AG09319 (cell line): ENCODE data around the gene CACNB2.
"Not testable (repeated sequence)": the region's sequence is repeated elsewhere in the genome, so short reads cannot be mapped to it uniquely, and the experiment has no call there.

Experiments used
- DNase-seq: peaks from one replicate; pipeline ENCODE4 v3.0.0-alpha.2; 2010; ENCODE audit warnings: low read depth; ENCODE audit errors: extremely low read depth
- TF ChIP-seq, protein P1 (sequence below): IDR thresholded peaks from 2 replicates; pipeline ENCODE4 v1.5.1; 2011; ENCODE audit warnings: low read depth, mild to moderate bottlenecking, inconsistent platforms, low read length, moderate library complexity

CACNB2 gene

DNA sequence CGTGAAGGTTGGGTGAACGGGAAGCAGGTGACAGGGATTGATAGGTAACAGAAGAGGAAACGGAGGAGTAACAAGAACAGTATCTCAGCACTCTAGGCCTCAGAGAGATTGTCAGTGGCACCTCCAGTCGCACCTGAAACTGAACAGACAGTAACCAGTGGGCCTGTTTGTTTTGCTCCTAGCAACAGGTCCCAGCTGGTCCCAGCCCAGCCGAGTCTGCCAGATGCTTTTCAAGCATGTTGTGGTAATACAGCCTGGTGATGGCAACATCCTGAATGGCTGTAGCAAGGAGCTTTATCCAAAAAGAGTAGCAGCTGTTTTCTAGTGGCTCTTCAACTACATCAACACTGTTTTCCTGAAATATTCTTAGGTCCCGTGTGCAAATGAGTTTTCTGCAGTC lies 4.7 kb downstream of the CACNB2 start:
- TF ChIP-seq, protein P1, sequence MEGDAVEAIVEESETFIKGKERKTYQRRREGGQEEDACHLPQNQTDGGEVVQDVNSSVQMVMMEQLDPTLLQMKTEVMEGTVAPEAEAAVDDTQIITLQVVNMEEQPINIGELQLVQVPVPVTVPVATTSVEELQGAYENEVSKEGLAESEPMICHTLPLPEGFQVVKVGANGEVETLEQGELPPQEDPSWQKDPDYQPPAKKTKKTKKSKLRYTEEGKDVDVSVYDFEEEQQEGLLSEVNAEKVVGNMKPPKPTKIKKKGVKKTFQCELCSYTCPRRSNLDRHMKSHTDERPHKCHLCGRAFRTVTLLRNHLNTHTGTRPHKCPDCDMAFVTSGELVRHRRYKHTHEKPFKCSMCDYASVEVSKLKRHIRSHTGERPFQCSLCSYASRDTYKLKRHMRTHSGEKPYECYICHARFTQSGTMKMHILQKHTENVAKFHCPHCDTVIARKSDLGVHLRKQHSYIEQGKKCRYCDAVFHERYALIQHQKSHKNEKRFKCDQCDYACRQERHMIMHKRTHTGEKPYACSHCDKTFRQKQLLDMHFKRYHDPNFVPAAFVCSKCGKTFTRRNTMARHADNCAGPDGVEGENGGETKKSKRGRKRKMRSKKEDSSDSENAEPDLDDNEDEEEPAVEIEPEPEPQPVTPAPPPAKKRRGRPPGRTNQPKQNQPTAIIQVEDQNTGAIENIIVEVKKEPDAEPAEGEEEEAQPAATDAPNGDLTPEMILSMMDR = no peak
- DNase-seq = peak; percentile 18

DNA sequence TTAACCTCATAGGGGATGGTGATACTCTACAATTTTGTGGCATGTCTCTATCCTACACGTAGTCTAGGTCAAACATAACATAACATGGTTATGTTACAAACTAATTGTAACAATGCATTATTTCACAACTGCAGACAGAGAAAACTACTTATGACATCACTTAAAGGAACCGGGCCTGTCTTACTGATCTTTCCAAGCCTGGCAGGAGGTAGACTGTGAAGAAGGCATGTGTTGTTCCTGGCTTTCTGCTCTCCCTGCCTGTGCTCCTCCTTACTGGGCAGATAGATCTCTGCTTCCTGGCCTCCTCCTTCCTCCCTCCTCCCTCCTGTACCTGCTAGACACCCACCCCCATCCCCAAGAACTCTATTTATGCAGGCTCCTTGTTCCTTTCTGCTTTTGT lies 5.4 kb downstream of the CACNB2 start:
- TF ChIP-seq, protein P1 = no peak
- no peak for DNase-seq

DNA sequence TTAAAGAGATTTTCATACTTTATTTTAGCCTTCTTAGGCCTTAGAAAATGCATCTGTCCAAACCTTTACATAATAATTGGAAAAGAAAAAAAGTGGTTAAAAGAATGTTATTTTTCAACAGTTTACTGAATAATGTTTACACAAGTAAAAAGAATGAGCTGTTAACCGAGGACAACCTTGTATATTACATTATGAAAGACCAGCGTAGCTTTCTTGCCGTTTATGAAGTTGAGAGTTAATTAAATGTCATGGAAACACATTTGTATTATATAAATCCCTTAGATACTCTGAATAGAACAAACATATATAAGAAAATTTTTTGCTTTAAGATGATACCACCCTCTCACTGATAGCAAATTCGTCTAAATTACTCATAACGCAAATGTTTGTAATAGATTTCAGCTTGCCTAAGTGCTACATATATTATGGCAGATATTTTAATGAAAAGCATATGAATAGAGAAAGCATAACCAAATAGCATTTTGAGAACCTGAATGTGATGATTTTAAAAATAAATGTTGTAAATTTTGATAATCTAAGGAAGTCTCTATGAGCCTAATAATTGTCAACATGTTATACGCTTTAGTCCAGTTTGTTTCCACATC lies 9.1 kb downstream of the CACNB2 start:
- TF ChIP-seq, protein P1 = no peak
- no peak for DNase-seq

DNA sequence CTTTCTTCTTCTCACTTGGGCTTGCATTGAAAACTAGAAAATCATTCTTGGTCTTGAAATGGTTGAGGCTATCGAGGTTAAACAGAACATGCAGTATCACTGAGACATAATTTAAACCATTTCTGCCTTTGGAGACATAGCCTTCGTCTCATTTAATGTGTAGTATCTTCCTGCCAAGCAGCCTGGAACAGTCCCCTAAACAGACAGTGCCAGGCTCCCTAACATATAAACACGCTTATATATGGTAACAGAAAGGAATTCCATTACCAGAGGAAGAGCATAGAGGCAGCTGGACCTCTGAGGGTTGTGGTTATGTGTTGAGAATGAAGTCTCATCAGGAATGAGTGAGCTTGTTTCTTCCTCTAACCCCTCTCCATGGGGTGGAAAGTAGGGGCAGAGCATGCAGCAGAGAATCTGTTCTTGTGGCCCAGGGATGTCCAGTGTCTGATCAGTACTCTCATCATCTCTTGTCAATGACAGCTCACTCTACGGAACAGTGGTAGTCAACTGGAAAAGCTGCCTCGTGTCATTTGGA lies 11.2 kb downstream of the CACNB2 start:
- DNase-seq = no peak
- TF ChIP-seq, protein P1 = no peak

DNA sequence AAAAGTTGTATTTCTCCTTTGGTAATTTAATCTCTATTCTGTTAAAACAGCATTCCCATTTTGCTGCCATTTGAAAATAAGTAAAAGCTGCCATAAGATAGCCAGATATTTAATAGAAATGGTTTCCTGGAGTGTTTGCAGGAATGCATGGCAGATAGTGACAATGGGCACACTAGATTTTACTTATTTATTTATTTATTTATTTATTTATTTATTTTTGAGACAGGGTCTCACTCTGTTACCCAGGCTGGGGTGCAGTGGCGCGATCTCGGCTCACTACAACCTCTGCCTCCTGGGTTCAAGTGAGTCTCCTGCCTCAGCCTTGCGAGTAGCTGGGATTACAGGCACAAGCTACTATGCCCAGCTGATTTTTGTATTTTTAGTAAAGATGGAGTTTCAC lies 13.2 kb downstream of the CACNB2 start:
- DNase-seq = not testable (repeated sequence)

DNA sequence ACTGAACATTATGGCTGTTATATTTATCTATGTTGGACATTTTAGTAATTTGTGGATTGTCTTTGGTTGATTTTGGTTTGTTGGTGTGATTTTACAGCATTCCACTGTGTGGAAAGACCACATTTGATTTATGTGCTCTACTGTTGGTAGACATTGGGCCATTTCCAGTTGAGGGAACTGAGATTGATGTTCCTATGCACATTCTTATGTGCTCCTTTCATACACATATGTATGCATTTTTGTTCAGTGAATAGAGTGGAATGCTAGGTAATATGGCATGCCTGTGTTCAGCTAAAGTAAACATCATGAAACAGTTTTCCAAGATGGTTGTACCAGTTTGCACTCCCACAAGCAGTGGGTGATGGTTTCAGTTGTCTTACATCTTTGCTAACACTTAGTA lies 15.1 kb downstream of the CACNB2 start:
- TF ChIP-seq, protein P1 = no peak
- DNase-seq = no peak

DNA sequence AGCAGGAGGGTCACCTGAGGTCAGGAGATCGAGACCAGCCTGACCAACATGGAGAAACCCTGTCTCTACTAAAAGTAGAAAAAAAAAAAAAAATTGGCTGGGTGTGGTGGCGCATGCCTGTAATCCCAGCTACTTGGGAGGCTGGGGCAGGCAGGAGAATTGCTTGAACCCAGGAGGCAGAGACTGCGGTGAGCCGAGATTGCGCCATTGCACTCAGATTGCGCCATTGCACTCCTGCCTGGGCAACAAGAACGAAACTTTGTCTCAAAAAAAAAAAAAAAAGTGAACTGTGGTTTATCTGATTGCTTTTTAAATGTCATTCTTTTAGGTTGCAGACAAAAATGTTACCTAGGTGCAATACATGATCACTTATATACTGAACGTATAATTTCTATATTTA lies 16.6 kb downstream of the CACNB2 start:
- not testable (repeated sequence) for DNase-seq

DNA sequence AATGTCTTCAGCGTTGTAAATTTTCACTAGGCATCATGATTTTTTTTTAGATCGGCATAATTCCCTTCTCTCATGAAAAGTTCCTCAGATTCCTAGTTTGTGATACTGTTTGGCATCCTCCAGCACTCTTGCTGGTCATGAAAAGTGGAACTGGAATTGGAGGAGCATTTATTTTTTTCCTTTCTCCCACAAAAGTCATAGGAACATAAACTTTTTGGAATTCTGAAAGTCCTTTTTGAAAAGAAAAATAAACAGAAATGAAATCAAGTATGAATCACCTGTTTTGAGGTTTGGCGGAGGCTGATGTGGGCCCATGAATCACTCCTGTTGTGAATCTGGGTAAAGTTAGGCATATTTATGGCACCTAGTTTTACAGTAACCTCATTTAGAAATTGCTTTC lies 17.7 kb downstream of the CACNB2 start:
- peak; percentile 44 for DNase-seq
- TF ChIP-seq, protein P1 = no peak
